NCI-H82 (cell line): ENCODE measurements around the gene IFT81.
"Not testable (repeated sequence)": the region's sequence is repeated elsewhere in the genome, so short reads cannot be mapped to it uniquely, and the experiment has no call there.

Experiments used
- DNase-seq: peaks from one replicate; lab custom pipeline; 2025; lab: John Stamatoyannopoulos, UW

The IFT81 gene

DNA sequence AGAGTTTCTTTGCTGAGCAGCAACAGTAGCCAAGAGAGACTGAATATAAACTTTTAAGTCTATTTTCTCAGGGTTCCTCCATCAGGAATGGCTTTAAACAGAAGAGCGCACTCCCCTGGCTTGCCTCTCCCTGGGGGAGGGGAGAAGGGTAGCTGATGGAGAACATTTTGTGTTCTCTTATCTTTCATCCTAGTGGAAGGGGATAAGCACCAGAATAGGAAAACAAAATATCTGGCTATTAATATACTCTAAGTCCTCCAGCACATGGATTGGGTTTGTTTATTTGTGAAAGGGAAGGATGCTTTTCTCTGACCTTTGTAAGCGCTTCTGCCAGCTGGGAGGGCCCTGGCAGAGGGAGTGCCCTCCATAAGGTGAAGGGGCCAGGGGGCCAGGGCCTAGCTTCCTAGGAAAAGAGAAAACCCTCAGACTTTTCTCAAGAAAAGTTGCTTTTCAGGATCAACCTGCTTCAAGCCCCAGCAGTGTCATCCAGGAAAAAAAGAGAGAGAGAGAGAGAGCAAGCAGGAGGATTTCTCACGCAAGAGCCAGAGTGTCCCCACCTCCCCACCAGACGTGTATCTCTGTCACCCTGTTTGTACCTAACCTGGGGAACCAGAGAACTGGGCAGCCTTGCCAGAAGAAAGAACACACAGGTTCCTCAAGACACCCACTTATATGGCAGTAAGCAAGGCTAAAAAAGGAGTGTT is 122.6 kb downstream of the IFT81 start:
- DNase-seq: no peak

DNA sequence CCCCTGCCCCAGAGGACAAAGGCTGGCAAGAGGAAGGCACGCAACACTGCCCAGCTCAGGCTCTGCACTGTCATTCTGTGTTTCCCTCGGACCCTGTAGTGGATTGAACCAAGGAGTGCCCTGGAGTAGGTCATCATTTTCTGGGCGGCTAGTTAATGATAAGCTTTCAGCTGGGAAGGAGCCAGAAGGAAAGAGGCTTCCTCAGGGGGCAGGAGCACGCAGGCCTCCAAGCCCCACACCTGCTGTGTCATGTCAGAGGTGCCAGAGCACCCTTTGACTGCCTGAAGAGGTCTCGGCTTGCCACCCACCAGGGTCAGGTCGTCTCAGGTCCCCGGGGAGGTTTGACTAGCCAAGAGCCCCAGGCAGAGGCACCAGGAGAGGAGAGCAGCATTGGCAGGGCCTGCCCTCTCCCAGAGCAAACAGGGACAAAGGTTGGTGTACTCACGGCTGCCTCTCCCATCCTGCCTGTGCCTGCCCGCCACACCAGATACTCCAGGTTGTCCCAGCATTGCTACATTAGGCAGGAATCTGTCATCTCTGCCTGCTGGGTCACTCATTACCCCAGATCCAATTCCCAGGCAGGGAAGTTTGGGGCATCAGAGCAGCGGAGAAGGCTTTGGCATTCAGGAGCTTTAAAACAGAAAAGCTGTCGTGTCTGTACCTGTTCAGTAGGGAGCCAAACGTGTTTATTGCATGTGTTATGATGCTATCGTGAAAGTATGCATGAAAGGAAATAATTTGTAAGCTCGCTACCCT is 123.4 kb downstream of the IFT81 start:
- no peak for DNase-seq

- no peak for DNase-seq
Measured at GRCh38 chr12:110248096-110248447, 123.9 kb downstream of the IFT81 start.

DNA sequence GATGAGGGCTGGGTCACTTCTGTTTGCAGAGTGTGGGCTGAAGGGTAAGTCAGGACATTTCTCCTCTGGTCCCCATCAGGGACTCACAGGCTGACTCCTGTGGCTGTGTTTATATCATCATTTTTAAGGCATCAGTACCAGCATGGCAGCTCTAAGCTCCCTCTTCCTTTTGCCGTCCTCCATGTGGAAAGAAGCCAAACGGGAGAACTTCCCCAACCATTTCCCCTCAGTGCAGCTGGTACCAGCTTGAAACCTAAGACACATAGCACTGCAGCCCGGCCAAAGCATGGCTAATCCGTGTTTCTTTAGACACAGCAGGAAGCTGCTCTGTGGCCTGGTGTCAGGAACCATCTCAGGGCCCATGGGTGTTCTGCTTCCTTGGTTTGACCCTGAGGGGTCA is 124.9 kb downstream of the IFT81 start:
- DNase-seq: peak; percentile 27

- DNase-seq: no peak
Measured at GRCh38 chr12:110249716-110250225, 125.6 kb downstream of the IFT81 start.

GRCh38 chr12:110251381-110251780 is 127.2 kb downstream of the IFT81 start:
- no peak for DNase-seq

- DNase-seq: peak; percentile 65
Measured at GRCh38 chr12:110252716-110253115, 128.6 kb downstream of the IFT81 start.

GRCh38 chr12:110253176-110253575 is 129.0 kb downstream of the IFT81 start:
- DNase-seq: peak; percentile 59

GRCh38 chr12:110254971-110255540 is 130.9 kb downstream of the IFT81 start:
- DNase-seq: no peak

GRCh38 chr12:110255890-110256456 is 131.8 kb downstream of the IFT81 start:
- DNase-seq: not testable (repeated sequence)

GRCh38 chr12:110256780-110257431 is 132.7 kb downstream of the IFT81 start:
- no peak for DNase-seq

- peak; percentile 24 for DNase-seq
Measured at GRCh38 chr12:110258466-110258865, 134.3 kb downstream of the IFT81 start.

- no peak for DNase-seq
Measured at GRCh38 chr12:110262442-110263388, 138.6 kb downstream of the IFT81 start.

- peak; percentile 92 for DNase-seq
Measured at GRCh38 chr12:110266381-110266960, 142.3 kb downstream of the IFT81 start.

DNA sequence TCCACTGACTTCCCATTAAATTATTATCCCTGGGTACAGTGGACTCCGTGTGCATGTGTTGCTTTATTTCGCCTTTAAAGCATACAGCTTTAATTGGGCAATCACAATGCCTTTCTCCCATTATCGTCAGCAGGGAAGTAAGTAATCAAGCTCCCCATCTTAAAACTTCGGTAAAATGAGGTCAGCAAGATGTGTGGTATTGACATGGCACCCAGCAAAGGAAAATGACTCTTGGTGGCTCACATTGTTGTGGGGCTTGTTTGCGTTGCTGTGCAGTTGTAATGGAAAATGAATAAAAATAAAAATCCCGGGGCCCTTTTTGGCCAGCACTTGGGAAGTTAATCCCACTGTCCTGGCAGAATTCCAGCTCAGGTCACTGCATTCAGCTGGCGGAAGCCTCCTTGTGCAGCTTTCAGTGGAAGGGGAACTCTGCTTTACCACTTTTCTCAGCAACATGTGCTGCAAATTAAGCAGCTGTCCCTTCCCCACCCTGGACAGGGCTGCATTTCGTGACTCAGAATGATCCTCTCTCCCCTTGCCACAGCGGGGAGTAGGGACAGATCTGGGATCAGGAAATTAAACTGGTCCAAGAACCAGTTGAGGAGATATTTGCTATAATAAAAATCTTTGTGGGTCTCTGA is 142.9 kb downstream of the IFT81 start:
- DNase-seq: peak; percentile 92
